ENCODE results near the gene MPRIP.

The MPRIP gene

DNA sequence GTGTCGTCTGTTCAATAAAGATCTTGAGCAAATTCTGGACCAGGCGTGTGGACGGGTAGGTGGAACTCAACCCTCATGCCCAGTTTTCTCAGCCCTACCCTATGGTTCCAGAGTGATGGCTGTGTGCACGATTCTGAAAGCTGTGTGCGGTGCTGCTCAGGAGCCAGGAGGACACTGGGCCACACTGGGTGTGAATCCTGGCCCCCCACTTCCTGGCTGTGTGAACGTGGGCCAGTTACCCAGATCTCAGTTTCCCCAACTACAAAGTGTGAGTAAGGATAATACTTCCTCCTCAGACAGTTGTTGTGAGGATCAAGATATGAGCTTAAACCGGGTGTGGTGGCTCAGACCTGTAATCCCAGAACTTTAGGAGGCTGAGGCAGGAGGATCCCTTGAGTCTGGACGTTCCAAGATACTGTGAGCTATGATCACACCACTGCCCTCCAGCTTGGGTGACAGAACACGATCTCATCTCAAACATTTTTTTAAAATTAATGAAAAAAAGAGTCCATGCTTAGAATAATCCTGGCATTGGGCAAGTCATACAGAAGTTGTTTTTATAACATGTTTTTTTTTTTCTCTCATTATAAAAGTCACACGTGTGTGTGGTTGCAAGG is 14.7 kb upstream of the MPRIP start:
- TF ChIP-seq, protein P1, sequence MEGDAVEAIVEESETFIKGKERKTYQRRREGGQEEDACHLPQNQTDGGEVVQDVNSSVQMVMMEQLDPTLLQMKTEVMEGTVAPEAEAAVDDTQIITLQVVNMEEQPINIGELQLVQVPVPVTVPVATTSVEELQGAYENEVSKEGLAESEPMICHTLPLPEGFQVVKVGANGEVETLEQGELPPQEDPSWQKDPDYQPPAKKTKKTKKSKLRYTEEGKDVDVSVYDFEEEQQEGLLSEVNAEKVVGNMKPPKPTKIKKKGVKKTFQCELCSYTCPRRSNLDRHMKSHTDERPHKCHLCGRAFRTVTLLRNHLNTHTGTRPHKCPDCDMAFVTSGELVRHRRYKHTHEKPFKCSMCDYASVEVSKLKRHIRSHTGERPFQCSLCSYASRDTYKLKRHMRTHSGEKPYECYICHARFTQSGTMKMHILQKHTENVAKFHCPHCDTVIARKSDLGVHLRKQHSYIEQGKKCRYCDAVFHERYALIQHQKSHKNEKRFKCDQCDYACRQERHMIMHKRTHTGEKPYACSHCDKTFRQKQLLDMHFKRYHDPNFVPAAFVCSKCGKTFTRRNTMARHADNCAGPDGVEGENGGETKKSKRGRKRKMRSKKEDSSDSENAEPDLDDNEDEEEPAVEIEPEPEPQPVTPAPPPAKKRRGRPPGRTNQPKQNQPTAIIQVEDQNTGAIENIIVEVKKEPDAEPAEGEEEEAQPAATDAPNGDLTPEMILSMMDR (IDR thresholded peaks at IDR 0.05; ENCODE audit: borderline replicate concordance, insufficient read depth, low read depth, low read length), result no peak
- no peak overlapping the region for H3K4me3 ChIP-seq (ENCODE audit: low read depth, low read length)

DNA sequence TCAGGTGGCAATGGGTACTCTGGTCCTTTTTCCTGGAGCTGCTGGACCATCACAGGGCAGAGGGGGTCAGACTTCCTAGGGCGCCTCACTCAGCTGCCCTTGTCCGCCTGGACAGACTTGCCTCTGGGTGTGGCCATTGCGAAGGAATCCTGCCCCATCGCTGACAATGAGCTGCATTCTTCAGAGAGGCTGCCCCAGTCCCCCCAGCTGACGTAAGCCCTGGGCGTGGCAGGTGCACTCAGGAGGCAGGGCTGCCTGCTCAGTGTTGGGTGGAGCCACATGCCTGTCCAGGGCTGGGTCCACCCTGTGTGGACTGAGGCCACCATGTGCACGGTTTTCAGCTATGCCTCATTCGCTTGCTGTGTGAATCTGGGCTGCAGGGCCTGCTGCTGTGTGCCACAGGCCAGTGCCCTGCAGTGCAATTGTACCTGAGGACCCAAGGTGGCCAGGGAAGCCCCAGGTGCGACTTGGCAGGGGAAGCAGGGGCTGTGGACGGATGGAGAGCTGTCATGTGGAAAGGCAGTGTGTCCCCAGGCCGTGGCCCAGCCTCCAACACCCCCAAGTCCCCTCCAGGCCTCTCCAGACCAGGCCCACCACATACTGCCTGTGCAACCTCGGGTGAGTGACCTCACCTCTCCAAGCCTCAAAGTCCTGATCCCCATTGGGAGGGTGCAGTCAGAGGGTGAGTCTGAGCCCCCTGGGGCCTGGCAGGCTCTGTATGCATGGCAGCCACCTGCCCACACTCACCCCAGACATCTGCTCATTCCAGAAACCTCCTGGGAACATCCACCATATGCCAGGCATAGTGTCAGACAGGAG is 14.0 kb upstream of the MPRIP start:
- TF ChIP-seq, protein P1 (IDR thresholded peaks at IDR 0.05; ENCODE audit: borderline replicate concordance, insufficient read depth, low read depth, low read length), result no peak

DNA sequence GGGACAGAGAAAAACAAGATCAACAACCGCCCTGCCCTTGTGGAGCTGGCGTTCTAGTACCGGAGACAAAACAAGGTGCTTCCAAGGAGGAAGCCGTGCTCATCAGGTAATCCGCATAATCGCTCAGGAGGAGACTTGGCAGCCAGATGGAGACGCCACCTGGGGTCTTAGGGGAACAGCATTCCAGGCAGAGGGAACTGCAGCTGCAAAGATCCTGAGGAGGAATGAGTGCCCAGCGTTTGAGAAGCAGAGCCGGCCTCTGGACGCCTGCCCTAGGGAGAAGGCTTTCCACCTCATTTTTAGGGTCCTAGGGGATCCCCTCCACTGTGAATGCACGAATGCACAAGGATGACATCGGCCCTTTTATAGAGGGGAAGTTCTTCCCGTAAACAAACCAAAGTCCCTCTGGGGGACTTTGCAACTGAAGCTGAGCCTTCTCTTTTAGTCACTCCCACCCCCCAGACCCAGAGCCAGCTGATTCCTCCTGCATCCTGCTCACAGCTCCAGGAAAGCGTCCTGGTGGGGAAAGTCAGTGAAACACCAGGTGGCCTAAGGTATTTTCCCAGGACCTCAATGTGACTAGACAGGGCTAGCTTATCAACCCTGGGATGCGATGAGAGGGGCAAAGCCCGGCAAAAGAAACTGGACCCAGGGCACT is 13.2 kb upstream of the MPRIP start:
- TF ChIP-seq, protein P1 (IDR thresholded peaks at IDR 0.05; ENCODE audit: borderline replicate concordance, insufficient read depth, low read depth, low read length), result no peak
- no peak overlapping the region for H3K4me3 ChIP-seq (ENCODE audit: low read depth, low read length)

More for the DNA sequence above, 14.0 kb upstream of the MPRIP start:
- H3K4me3 ChIP-seq (ENCODE audit: low read depth, low read length), result no peak overlapping the region

DNA sequence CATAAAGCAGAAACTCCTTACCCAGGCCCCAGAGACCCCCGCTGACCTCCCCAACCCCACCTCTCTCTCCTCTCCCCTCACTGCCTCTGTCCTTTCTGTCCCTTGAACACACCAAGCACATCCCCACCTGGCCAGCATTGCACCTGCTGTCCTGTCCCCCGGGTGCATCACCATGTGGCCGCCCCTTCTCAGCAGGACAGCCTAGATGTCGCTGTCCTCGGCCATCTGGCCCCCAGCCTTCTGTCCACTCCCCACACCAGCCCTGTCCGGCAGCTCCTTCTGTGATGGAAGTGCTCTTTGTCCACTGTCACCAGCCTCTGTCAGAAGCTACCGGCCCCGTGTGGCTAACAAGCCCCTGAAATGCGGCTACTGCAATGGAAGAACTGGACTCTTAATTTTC is 12.3 kb upstream of the MPRIP start:
- TF ChIP-seq, protein P1 (IDR thresholded peaks at IDR 0.05; ENCODE audit: borderline replicate concordance, insufficient read depth, low read depth, low read length), result no peak
- H3K4me3 ChIP-seq (ENCODE audit: low read depth, low read length), result no peak overlapping the region

DNA sequence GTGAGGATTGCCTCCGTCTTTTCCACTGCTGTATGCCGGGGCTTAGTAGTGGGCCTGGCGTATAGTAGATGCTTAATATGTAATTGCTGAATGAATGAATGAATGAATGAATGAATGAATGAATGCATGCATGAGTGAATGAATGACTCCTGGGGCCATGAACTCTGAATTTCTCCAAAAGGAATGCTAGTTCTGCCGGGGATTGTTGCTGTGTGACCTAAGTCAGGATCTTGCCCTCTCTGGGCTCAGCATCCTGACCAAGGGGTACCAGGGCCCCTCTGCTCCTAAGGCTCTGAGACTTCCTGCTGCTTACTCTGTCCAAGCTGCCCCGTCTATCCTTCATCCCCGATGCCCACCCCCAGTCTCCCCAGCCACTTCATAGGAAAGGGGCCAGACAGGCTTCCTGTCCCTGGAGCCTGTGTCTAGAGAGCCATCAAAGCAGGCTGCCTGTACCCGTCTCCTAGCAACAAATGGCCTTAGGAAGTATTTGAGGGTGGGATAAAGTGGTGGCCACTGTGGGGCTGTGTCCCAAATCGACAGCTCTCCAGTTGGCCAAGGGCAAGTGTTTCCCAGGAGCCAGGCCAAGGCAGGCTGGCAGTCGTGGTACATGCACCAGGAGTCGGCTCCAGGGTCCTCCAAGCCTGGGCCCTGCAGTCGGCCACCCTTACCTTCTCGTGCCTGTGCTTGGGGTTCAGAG is 11.6 kb upstream of the MPRIP start:
- H3K4me3 ChIP-seq (ENCODE audit: low read depth, low read length), result no peak overlapping the region
- TF ChIP-seq, protein P1 (IDR thresholded peaks at IDR 0.05; ENCODE audit: borderline replicate concordance, insufficient read depth, low read depth, low read length), result no peak

DNA sequence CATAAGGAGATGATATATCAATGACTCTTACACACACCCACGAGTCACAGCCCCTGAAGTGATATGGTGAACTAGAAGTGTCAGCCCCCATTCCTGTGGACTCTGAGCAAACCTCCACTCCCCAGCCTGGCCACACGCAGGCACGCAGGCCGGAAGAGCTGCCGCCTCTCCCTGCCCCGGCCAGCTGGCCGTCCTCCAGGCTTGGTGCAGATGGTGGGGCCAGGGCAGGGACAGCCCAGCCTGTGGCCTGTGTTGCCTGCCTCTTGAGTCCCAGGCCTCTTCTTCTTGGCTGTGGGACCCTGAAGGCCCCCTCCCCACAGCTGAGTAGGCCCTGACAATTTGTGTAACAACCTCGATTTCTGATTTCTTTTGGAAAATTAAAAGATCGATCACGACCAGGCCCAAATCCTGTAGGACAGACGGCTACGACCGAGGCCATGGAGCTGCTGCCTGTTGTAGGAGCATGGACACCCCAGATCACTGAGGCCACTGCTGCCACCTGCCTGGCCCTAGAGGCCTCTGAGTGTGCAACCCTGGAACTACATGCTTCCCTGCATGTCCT is 10.0 kb upstream of the MPRIP start:
- TF ChIP-seq, protein P1 (IDR thresholded peaks at IDR 0.05; ENCODE audit: borderline replicate concordance, insufficient read depth, low read depth, low read length), result no peak
- H3K4me3 ChIP-seq (ENCODE audit: low read depth, low read length), result no peak overlapping the region
